HCT116 (cell line): Measurements from ENCODE around the gene GPAM. TPM values are rescaled to one million over a fixed set of nuclear protein-coding genes. Genes with fewer than 3 reads are reported as not detected.

ENCODE experiments used
- ATAC-seq: fragments of 200-7000 bp; cut with Tn5 transposase; 2 replicates; pipeline ENCODE4 v1.9.1; 2020; ENCODE audit warnings: mild to moderate bottlenecking, moderate library complexity
- BruUV-seq: library from RNA; stranded (reverse); fragments of 400-500 nt; replicated peaks from 2 replicates; lab custom pipeline; 2021; lab: Mats Ljungman, UMichigan
- CTCF ChIA-PET: fragments of 300-600 bp; sonication (Branson Sonifier 250); formaldehyde crosslinking; loops from one replicate; lab custom pipeline; 2021; ENCODE audit warnings: antibody characterized with exemption; lab: Charles Lee
- POLR2A ChIA-PET: fragments of 300-600, 350-600 bp; sonication (Branson Sonifier 250); formaldehyde crosslinking; loops from one replicate; lab custom pipeline; 2021; ENCODE audit warnings: antibody characterized with exemption; lab: Charles Lee
- RAD21 ChIA-PET, 2 experiments: fragments of 300-600 bp; sonication (Branson Sonifier 250); formaldehyde crosslinking; loops; one replicate each; lab custom pipeline; 2023; ENCODE audit warnings: low total read pairs in 2 of 2; ENCODE audit not compliant: uncharacterized antibody in 2 of 2, unreplicated experiment in 2 of 2, low non-redundant PET in 1 of 2; lab: Charles Lee
- DNase-seq: peaks from one replicate; pipeline ENCODE4 v3.0.0-alpha.2; 2010; ENCODE audit warnings: low read depth, low spot score
- H2AFZ ChIP-seq: fragments of 200-600 bp; shearing (Covaris generic), sonication (generic); 2 replicates; pipeline ENCODE4 v1.6.1; 2017; ENCODE audit warnings: low read depth, mixed run types, mixed read lengths, antibody characterized with exemption, low read length; ENCODE audit not compliant: poor library complexity, severe bottlenecking
- H3K27ac ChIP-seq: 2 replicates; pipeline ENCODE4 v1.5.1; 2012; ENCODE audit warnings: low read depth, low read length
- H3K27me3 ChIP-seq: fragments of 200-600 bp; sonication (generic); 2 replicates; pipeline ENCODE4 v1.6.1; 2016; ENCODE audit warnings: mixed run types, low read length, mixed read lengths; ENCODE audit not compliant: insufficient read depth
- H3K36me3 ChIP-seq, 2 experiments: fragments of 200-500 bp in 1 of 2; fragments of 200-600 bp in 1 of 2; sonication (Bioruptor generic) in 1 of 2; sonication (generic) in 1 of 2; 2 replicates each; pipeline versions ENCODE4 v1.5.1 to v1.6.1; 2014 to 2016; ENCODE audit warnings: low read length in 2 of 2, inconsistent platforms in 1 of 2, mixed read lengths in 1 of 2, mixed run types in 1 of 2; ENCODE audit not compliant: insufficient read depth in 2 of 2, control insufficient read depth in 1 of 2
- H3K4me1 ChIP-seq, 2 experiments: fragments of 200-600 bp in 1 of 2; sonication (generic) in 1 of 2; 2 replicates each; pipeline versions ENCODE4 v1.5.1 to v1.6.1; 2012 to 2017; ENCODE audit warnings: low read length in 2 of 2, inconsistent platforms in 1 of 2, mild to moderate bottlenecking in 1 of 2, mixed read lengths in 1 of 2, mixed run types in 1 of 2, moderate library complexity in 1 of 2; ENCODE audit not compliant: insufficient read depth in 2 of 2, control insufficient read depth in 1 of 2
- H3K4me2 ChIP-seq: fragments of 200-600 bp; sonication (generic); 2 replicates; pipeline ENCODE4 v1.6.1; 2017; ENCODE audit warnings: mixed run types, low read length, mixed read lengths
- H3K4me3 ChIP-seq, 2 experiments: fragments of 200-600 bp in 1 of 2; sonication (generic) in 1 of 2; replicated peaks in 1 of 2; 2 replicates each; pipeline ENCODE4 v1.5.1; 2011 to 2016; ENCODE audit warnings: low read length in 2 of 2, control low read depth in 1 of 2, low read depth in 1 of 2, mild to moderate bottlenecking in 1 of 2, mixed read lengths in 1 of 2, mixed run types in 1 of 2
- H3K79me2 ChIP-seq: fragments of 200-600 bp; sonication (generic); 2 replicates; pipeline ENCODE4 v1.6.1; 2017; ENCODE audit warnings: mild to moderate bottlenecking, mixed run types, low read length, moderate library complexity, mixed read lengths; ENCODE audit not compliant: insufficient read depth
- H3K9ac ChIP-seq: fragments of 200-600 bp; sonication (generic); 2 replicates; pipeline ENCODE4 v1.6.1; 2016; ENCODE audit warnings: low read length, mixed read lengths
- H3K9me2 ChIP-seq: fragments of 200-600 bp; sonication (generic), shearing (Covaris generic); 2 replicates; pipeline ENCODE4 v1.6.1; 2017; ENCODE audit warnings: mixed run types, mild to moderate bottlenecking, moderate library complexity; ENCODE audit not compliant: insufficient read depth
- H3K9me3 ChIP-seq, 2 experiments: fragments of 200-500 bp in 1 of 2; fragments of 200-600 bp in 1 of 2; sonication (Bioruptor generic) in 1 of 2; sonication (generic) in 1 of 2; 2 replicates each; pipeline ENCODE4 v1.6.1; 2014 to 2017; ENCODE audit warnings: low read length in 2 of 2, mixed read lengths in 2 of 2, inconsistent platforms in 1 of 2, low read depth in 1 of 2, mild to moderate bottlenecking in 1 of 2, mixed run types in 1 of 2, moderate library complexity in 1 of 2; ENCODE audit not compliant: control insufficient read depth in 1 of 2, insufficient read depth in 1 of 2
- H4K20me1 ChIP-seq: fragments of 200-600 bp; sonication (generic), shearing (Covaris generic); 2 replicates; pipeline ENCODE4 v1.6.1; 2017; ENCODE audit warnings: mixed run types, mild to moderate bottlenecking, moderate library complexity; ENCODE audit not compliant: insufficient read depth
- CBX3 ChIP-seq: IDR thresholded peaks from 2 replicates; pipeline ENCODE4 v1.6.1; 2012; ENCODE audit warnings: low read depth
- MAX ChIP-seq: IDR thresholded peaks from 2 replicates; pipeline ENCODE4 v1.6.1; 2012
- RAD21 ChIP-seq: IDR thresholded peaks from 2 replicates; pipeline ENCODE4 v1.6.1; 2012; ENCODE audit warnings: low read depth, mild to moderate bottlenecking
- ZFX ChIP-seq: fragments of 450-650 bp; IDR thresholded peaks from 2 replicates; pipeline ENCODE4 v1.6.1; 2017
- intact Hi-C: fragments of 100-400 bp; cut with micrococcal nuclease; formaldehyde crosslinking; loops from 2 replicates; pipeline ENCODE4 v1.10.0; 2022
- total RNA-seq: library from RNA; stranded (reverse); gene quantifications from one replicate; pipeline ENCODE4 v1.2.1, GENCODE V29; 2021; ENCODE audit not compliant: unreplicated experiment

The GPAM gene
- total RNA-seq, 1 experiment from 2014 or later = 19.3 TPM

- TF ChIP-seq ZFX (no peak), MAX (no peak), RAD21 (no peak)
- Histone ChIP-seq H3K27me3 (no peaks in the 10 kb centered on the region), H2AFZ (no peak overlapping the region), H3K4me2 (no peak overlapping the region), H3K9me3 (no peaks in the 10 kb centered on the region), H3K36me3 (peaks cover 46 to 49% of the 10 kb centered on the region in 2 experiments), H3K9me2 (no peaks in the 10 kb centered on the region), H3K9ac (no peak overlapping the region), H3K4me1 (no peaks in the 10 kb centered on the region), H3K27ac (no peak overlapping the region), H4K20me1 (no peaks in the 10 kb centered on the region), H3K79me2 (no peaks in the 10 kb centered on the region), H3K4me3 (no peak overlapping the region)
- BruUV-seq = no TSS peak
- ATAC-seq (no peak), DNase-seq (no peak)
- ChIA-PET CTCF (no interaction called here), POLR2A (no interaction called here), RAD21 (no interaction called here)
- intact Hi-C loops = no loop called here
These were observed 22.7 kb downstream of the GPAM start for GRCh38 chr10:112160834-112161233.

GRCh38 chr10:112159469-112159868 lies 24.1 kb downstream of the GPAM start:
- H4K20me1 ChIP-seq = no peaks in the 10 kb centered on the region
- intact Hi-C loops = no loop called here
- ChIA-PET RAD21 (no interaction called here), POLR2A (no interaction called here), CTCF (no interaction called here)
- H3K4me2 ChIP-seq = no peak overlapping the region
- H3K27me3 ChIP-seq = no peaks in the 10 kb centered on the region
- H3K79me2 ChIP-seq = no peaks in the 10 kb centered on the region
- ATAC-seq (no peak), DNase-seq (no peak)
- BruUV-seq = no TSS peak
- TF ChIP-seq CBX3 = no peak
- no peaks in the 10 kb centered on the region for H3K9me2 ChIP-seq
- H3K27ac ChIP-seq = no peak overlapping the region
- H2AFZ ChIP-seq = no peak overlapping the region
- H3K9me3 ChIP-seq = no peaks in the 10 kb centered on the region
- no peaks in the 10 kb centered on the region for H3K4me1 ChIP-seq
- H3K9ac ChIP-seq = no peak overlapping the region
- no peak overlapping the region for H3K4me3 ChIP-seq
- peaks cover 46 to 57% of the 10 kb centered on the region in 2 experiments for H3K36me3 ChIP-seq
